HepG2 (cell line): ENCODE measurements around the gene ARHGAP5. TPM values are rescaled to one million over a fixed set of nuclear protein-coding genes. Genes with fewer than 3 reads are reported as not detected.

ENCODE experiments used
- AGO2 ChIP-seq: fragments of 200-400 bp; formaldehyde crosslinking; optimal IDR thresholded peaks from 2 replicates; pipeline ENCODE3; 2017; ENCODE audit warnings: mild to moderate bottlenecking, low read depth, low read length, moderate library complexity
- CBX2 ChIP-seq, 2 experiments: fragments of 200-600 bp in 1 of 2; sonication (generic); formaldehyde crosslinking in 1 of 2; IDR thresholded peaks; 2 replicates each; pipeline versions ENCODE4 v1.7.0 to v1.8.1; 2018 to 2022; ENCODE audit warnings: low read depth in 2 of 2, low read length in 1 of 2, mild to moderate bottlenecking in 1 of 2, missing genetic modification reagents in 1 of 2
- ESRRA ChIP-seq: sonication (generic); formaldehyde crosslinking; IDR thresholded peaks from 2 replicates; pipeline ENCODE4 v1.5.1; 2020; ENCODE audit warnings: mild to moderate bottlenecking, low read depth, missing genetic modification reagents
- HNRNPLL ChIP-seq: fragments of 200-400 bp; formaldehyde crosslinking; IDR thresholded peaks from 2 replicates; pipeline ENCODE4 v1.6.1; 2017; ENCODE audit warnings: mild to moderate bottlenecking, low read depth, low read length; ENCODE audit not compliant: poor library complexity, severe bottlenecking
- NKX3-1 ChIP-seq: sonication (generic); formaldehyde crosslinking; IDR thresholded peaks from 2 replicates; pipeline ENCODE4 v1.5.0; 2020; ENCODE audit warnings: missing genetic modification reagents
- NR2F6 ChIP-seq, 2 experiments: IDR thresholded peaks; 2 replicates each; pipeline ENCODE4 v1.6.1; 2016; ENCODE audit warnings: antibody characterized with exemption in 1 of 2, mild to moderate bottlenecking in 1 of 2
- PTBP1 ChIP-seq: fragments of 200-400 bp; formaldehyde crosslinking; IDR thresholded peaks from 2 replicates; pipeline ENCODE4 v1.6.1; 2018; ENCODE audit warnings: low read length, low read depth; ENCODE audit not compliant: poor library complexity, severe bottlenecking
- RBAK ChIP-seq: sonication (generic); formaldehyde crosslinking; IDR thresholded peaks from 2 replicates; pipeline ENCODE4 v1.5.1; 2020; ENCODE audit warnings: mild to moderate bottlenecking, missing genetic modification reagents
- ZNF230 ChIP-seq: sonication (generic); formaldehyde crosslinking; IDR thresholded peaks from 2 replicates; pipeline ENCODE4 v1.4.0; 2020; ENCODE audit warnings: mild to moderate bottlenecking, missing genetic modification reagents
- polyA plus RNA-seq, 8 experiments: library from polyadenylated mRNA; depleted of rRNA in 3 of 8; stranded (reverse) in 7 of 8; unstranded in 1 of 8; fragments of >200 nt; fragmentation: Illumina TruSeq in 4 of 8; extraction: Trizol in 4 of 8; gene quantifications; 2 replicates each; pipeline versions ENCODE4 v1.2.1 to v1.2.3, GENCODE V29; 2011 to 2016; ENCODE audit warnings: low read depth in 4 of 8, missing spikeins in 1 of 8, mixed read lengths in 1 of 8; ENCODE audit not compliant: insufficient read depth in 1 of 8
- total RNA-seq, 5 experiments: library from RNA; depleted of rRNA; stranded (reverse); fragments of >200 nt; fragmentation: Illumina TruSeq; extraction: Trizol; gene quantifications; 2 replicates each; pipeline ENCODE4 v1.2.3, GENCODE V29; 2016; ENCODE audit warnings: low read depth in 1 of 5
- TF ChIP-seq, protein P1 (sequence below): sonication (generic); formaldehyde crosslinking; IDR thresholded peaks from 2 replicates; pipeline ENCODE4 v1.4.0; 2020; ENCODE audit warnings: missing genetic modification reagents
- TF ChIP-seq, protein P2 (sequence below): sonication (generic); formaldehyde crosslinking; IDR thresholded peaks from 2 replicates; pipeline ENCODE4 v1.8.1; 2023; ENCODE audit warnings: missing genetic modification reagents, mild to moderate bottlenecking, borderline replicate concordance

Gene ARHGAP5
- total and polyA plus RNA-seq, 2 of the 13 experiments (the other 11 are each of a cell fraction or from before 2014, with no cell fraction given) = 33.7 to 144 TPM

DNA sequence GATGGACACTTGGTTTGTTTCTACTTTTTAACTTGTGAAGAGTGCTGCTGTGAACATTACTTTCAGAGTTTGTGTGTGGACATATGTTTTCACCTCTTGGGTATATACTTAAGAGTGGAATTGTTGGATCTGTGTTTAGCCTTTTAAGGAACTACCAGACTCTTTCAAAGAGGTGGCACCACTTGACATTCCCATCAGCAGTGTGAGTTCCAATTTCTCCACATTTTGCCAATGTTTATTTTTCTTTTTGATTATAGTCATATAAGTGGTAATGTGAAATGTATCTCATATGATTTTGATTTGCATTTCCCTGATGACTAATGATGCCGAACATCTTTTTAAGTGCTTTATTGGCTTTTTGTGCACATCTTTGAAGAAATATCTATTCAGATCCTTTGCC is 44.8 kb downstream of the ARHGAP5 start (continued):
- TF ChIP-seq, protein P1, sequence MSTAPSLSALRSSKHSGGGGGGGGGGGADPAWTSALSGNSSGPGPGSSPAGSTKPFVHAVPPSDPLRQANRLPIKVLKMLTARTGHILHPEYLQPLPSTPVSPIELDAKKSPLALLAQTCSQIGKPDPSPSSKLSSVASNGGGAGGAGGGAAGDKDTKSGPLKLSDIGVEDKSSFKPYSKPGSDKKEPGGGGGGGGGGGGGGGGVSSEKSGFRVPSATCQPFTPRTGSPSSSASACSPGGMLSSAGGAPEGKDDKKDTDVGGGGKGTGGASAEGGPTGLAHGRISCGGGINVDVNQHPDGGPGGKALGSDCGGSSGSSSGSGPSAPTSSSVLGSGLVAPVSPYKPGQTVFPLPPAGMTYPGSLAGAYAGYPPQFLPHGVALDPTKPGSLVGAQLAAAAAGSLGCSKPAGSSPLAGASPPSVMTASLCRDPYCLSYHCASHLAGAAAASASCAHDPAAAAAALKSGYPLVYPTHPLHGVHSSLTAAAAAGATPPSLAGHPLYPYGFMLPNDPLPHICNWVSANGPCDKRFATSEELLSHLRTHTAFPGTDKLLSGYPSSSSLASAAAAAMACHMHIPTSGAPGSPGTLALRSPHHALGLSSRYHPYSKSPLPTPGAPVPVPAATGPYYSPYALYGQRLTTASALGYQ = no peak
- TF ChIP-seq PTBP1 (no peak), HNRNPLL (no peak), AGO2 (no peak), NR2F6 (IDR thresholded peaks at IDR 0.05) (no peak), NR2F6 (CRISPR knock-in tag; IDR thresholded peaks at IDR 0.05) (no peak), RBAK (CRISPR knock-in tag) (no peak), ESRRA (no peak), NKX3-1 (CRISPR knock-in tag) (no peak), CBX2 (IDR thresholded peaks at IDR 0.05; ENCODE audit: low read depth, low read length) (no peak), CBX2 (CRISPR knock-in tag; IDR thresholded peaks at IDR 0.05; ENCODE audit: low read depth) (no peak), ZNF230 (CRISPR knock-in tag) (no peak)
- TF ChIP-seq, protein P2, sequence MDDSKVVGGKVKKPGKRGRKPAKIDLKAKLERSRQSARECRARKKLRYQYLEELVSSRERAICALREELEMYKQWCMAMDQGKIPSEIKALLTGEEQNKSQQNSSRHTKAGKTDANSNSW (CRISPR knock-in tag) = no peak
